LNCaP clone FGC (cell line): ENCODE measurements around the gene NDST4.

Experiments used
- DNase-seq: peaks from one replicate; pipeline ENCODE4 v3.0.0-alpha.2; 2011; ENCODE audit warnings: low read depth
- H3K4me3 ChIP-seq: 2 replicates; pipeline ENCODE4 v1.5.1; 2011; ENCODE audit warnings: mild to moderate bottlenecking, low read depth, low read length, control low read depth
- CTCF ChIP-seq: IDR thresholded peaks from 2 replicates; pipeline ENCODE4 v1.5.1; 2012; ENCODE audit warnings: mild to moderate bottlenecking; ENCODE audit not compliant: control insufficient read depth, insufficient read depth; ENCODE audit errors: extremely low read depth

NDST4 gene

GRCh38 chr4:115058533-115058932, 54.9 kb downstream of the NDST4 start:
- TF ChIP-seq CTCF: no peak
- H3K4me3 ChIP-seq: no peak overlapping the region
- no peak for DNase-seq

- H3K4me3 ChIP-seq: no peak overlapping the region
- peak; percentile 43 for TF ChIP-seq CTCF
- DNase-seq: no peak
These were observed 58.6 kb downstream of the NDST4 start for GRCh38 chr4:115054836-115055235.

GRCh38 chr4:115053313-115053712, 60.1 kb downstream of the NDST4 start:
- TF ChIP-seq CTCF: no peak
- DNase-seq: no peak
- no peak overlapping the region for H3K4me3 ChIP-seq

GRCh38 chr4:115042496-115042895, 70.9 kb downstream of the NDST4 start:
- TF ChIP-seq CTCF: no peak; the same call in 1 of the 2 replicates
- H3K4me3 ChIP-seq: no peak overlapping the region
- no peak for DNase-seq

- DNase-seq: no peak
- no peak for TF ChIP-seq CTCF
- no peak overlapping the region for H3K4me3 ChIP-seq
These were observed 83.1 kb downstream of the NDST4 start for GRCh38 chr4:115030281-115030680.

- DNase-seq: no peak
- no peak overlapping the region for H3K4me3 ChIP-seq
- no peak for TF ChIP-seq CTCF
These were observed 84.6 kb downstream of the NDST4 start for GRCh38 chr4:115028682-115029410.

GRCh38 chr4:114999880-115000279, 113.5 kb downstream of the NDST4 start:
- no peak for DNase-seq
- TF ChIP-seq CTCF: no peak
- no peak overlapping the region for H3K4me3 ChIP-seq
